OCI-LY7 (cell line): ENCODE results near the gene ATP9B. TPM values are rescaled to one million over a fixed set of nuclear protein-coding genes. Genes with fewer than 3 reads are reported as not detected.

ENCODE experiments used
- BruUV-seq: library from RNA; stranded (reverse); fragments of 400-500 nt; replicated peaks from 2 replicates; lab custom pipeline; 2021; lab: Mats Ljungman, UMichigan
- CTCF ChIA-PET: fragments of 300-600 bp; sonication (Branson Sonifier 250); formaldehyde crosslinking; loops from one replicate; lab custom pipeline; 2022; ENCODE audit warnings: antibody characterized with exemption; ENCODE audit not compliant: unreplicated experiment; lab: Charles Lee
- POLR2A ChIA-PET: fragments of 300-600 bp; sonication (Branson Sonifier 250); formaldehyde crosslinking; loops from one replicate; lab custom pipeline; 2022; ENCODE audit warnings: antibody characterized with exemption; lab: Charles Lee
- DNase-seq: peaks from one replicate; pipeline ENCODE4 v3.0.0-alpha.2; 2015; ENCODE audit warnings: low spot score
- H2AFZ ChIP-seq: fragments of 200-600 bp; sonication (generic), shearing (Covaris generic); 2 replicates; pipeline ENCODE4 v1.6.1; 2014; ENCODE audit warnings: mild to moderate bottlenecking, antibody characterized with exemption, low read length, moderate library complexity
- H3K27ac ChIP-seq: fragments of 200-600 bp; sonication (generic); 2 replicates; pipeline ENCODE4 v1.5.1; 2014; ENCODE audit warnings: mixed run types, low read depth, mild to moderate bottlenecking, moderate library complexity, low read length, inconsistent platforms; ENCODE audit not compliant: poor library complexity, severe bottlenecking
- H3K36me3 ChIP-seq: fragments of 200-600 bp; sonication (generic); 2 replicates; pipeline ENCODE4 v1.6.1; 2014; ENCODE audit warnings: mild to moderate bottlenecking, antibody characterized with exemption, low read length, moderate library complexity, mixed read lengths; ENCODE audit not compliant: insufficient read depth
- H3K4me1 ChIP-seq: fragments of 200-600 bp; sonication (generic); 2 replicates; pipeline ENCODE4 v1.5.1; 2014; ENCODE audit warnings: mild to moderate bottlenecking, low read length; ENCODE audit not compliant: insufficient read depth, poor library complexity, severe bottlenecking
- H3K4me2 ChIP-seq: fragments of 200-600 bp; sonication (generic); 2 replicates; pipeline ENCODE4 v1.6.1; 2014; ENCODE audit warnings: mild to moderate bottlenecking, low read length
- H3K4me3 ChIP-seq: fragments of 200-600 bp; sonication (generic); 2 replicates; pipeline ENCODE4 v1.5.1; 2014; ENCODE audit warnings: mild to moderate bottlenecking, low read depth, low read length; ENCODE audit not compliant: poor library complexity, severe bottlenecking
- H3K79me2 ChIP-seq: fragments of 200-600 bp; sonication (generic); 2 replicates; pipeline ENCODE4 v1.6.1; 2016; ENCODE audit warnings: low read depth, mild to moderate bottlenecking, low read length, moderate library complexity, mixed read lengths; ENCODE audit not compliant: insufficient read depth
- H3K9me2 ChIP-seq: fragments of 200-600 bp; sonication (generic); 2 replicates; pipeline ENCODE4 v1.6.1; 2016; ENCODE audit warnings: mild to moderate bottlenecking, low read length, mixed read lengths; ENCODE audit not compliant: insufficient read depth
- H3K9me3 ChIP-seq: fragments of 200-600 bp; sonication (generic); 2 replicates; pipeline ENCODE4 v1.6.1; 2014; ENCODE audit warnings: mild to moderate bottlenecking, mixed run types, low read length, mixed read lengths
- H4K20me1 ChIP-seq: fragments of 200-600 bp; sonication (generic); 2 replicates; pipeline ENCODE4 v1.6.1; 2014; ENCODE audit warnings: mild to moderate bottlenecking, antibody characterized with exemption, low read length, moderate library complexity, mixed read lengths; ENCODE audit not compliant: insufficient read depth
- EZH2phosphoT487 ChIP-seq: fragments of 200-600 bp; sonication (generic); IDR thresholded peaks from 2 replicates; pipeline ENCODE4 v1.6.1; 2018; ENCODE audit warnings: low read depth, borderline replicate concordance, mild to moderate bottlenecking, mixed run types, antibody characterized with exemption, low read length, moderate library complexity, mixed read lengths
- intact Hi-C: fragments of 100-400 bp; cut with micrococcal nuclease; formaldehyde crosslinking; loops from one replicate; pipeline ENCODE4 v1.10.0; 2022; ENCODE audit not compliant: unreplicated experiment
- total RNA-seq, 2 experiments: library from RNA; depleted of rRNA in 1 of 2; stranded (reverse); fragments of >200 nt in 1 of 2; shearing (Covaris generic) in 1 of 2; gene quantifications; 2 replicates each; pipeline ENCODE4 v1.2.3, GENCODE V29; 2014 to 2022
- TF ChIP-seq, protein P1 (sequence below): fragments of 200-600 bp; sonication (generic); conservative IDR thresholded peaks from 2 replicates; pipeline ENCODE4 v1.5.1; 2014; ENCODE audit warnings: mild to moderate bottlenecking, antibody characterized with exemption, low read length, moderate library complexity, mixed read lengths

ATP9B gene
- total RNA-seq, 2 experiments from 2014 or later: 27.1 to 36.4 TPM

DNA sequence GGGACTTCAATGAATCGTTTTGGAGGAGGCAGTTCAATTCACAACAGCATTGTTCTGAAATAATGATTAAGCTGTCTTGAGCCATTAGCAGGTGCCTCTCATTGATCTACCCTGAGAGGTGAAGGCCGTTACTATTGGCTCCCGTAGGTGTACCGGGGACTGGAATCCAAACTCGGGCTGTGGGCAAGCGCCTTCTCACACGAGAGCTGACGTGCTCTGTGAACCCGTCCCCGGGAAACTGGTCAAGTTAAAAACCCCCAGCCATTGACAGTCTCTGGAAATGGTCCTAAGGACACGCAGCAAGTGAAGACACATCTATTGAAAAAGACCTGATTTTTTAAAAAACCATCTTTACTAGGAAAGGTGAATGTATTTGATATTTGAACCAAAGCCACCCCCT lies 318.4 kb downstream of the ATP9B start:
- H3K4me2 ChIP-seq: no peak overlapping the region
- H3K9me3 ChIP-seq: no peaks in the 10 kb centered on the region
- no peak overlapping the region for H3K4me3 ChIP-seq
- H3K36me3 ChIP-seq: no peaks in the 10 kb centered on the region
- POLR2A ChIA-PET: no interaction called here
- H4K20me1 ChIP-seq: no peaks in the 10 kb centered on the region
- H3K4me1 ChIP-seq: peaks cover 17% of the 10 kb centered on the region
- no peak overlapping the region for H3K27ac ChIP-seq
- no peaks in the 10 kb centered on the region for H3K9me2 ChIP-seq
- TF ChIP-seq, protein P1, sequence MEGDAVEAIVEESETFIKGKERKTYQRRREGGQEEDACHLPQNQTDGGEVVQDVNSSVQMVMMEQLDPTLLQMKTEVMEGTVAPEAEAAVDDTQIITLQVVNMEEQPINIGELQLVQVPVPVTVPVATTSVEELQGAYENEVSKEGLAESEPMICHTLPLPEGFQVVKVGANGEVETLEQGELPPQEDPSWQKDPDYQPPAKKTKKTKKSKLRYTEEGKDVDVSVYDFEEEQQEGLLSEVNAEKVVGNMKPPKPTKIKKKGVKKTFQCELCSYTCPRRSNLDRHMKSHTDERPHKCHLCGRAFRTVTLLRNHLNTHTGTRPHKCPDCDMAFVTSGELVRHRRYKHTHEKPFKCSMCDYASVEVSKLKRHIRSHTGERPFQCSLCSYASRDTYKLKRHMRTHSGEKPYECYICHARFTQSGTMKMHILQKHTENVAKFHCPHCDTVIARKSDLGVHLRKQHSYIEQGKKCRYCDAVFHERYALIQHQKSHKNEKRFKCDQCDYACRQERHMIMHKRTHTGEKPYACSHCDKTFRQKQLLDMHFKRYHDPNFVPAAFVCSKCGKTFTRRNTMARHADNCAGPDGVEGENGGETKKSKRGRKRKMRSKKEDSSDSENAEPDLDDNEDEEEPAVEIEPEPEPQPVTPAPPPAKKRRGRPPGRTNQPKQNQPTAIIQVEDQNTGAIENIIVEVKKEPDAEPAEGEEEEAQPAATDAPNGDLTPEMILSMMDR: no peak
- TF ChIP-seq EZH2phosphoT487: no peak
- DNase-seq: no peak
- intact Hi-C loops: no loop called here
- no peak overlapping the region for H2AFZ ChIP-seq
- BruUV-seq: no TSS peak
- no peaks in the 10 kb centered on the region for H3K79me2 ChIP-seq
- CTCF ChIA-PET: no interaction called here

DNA sequence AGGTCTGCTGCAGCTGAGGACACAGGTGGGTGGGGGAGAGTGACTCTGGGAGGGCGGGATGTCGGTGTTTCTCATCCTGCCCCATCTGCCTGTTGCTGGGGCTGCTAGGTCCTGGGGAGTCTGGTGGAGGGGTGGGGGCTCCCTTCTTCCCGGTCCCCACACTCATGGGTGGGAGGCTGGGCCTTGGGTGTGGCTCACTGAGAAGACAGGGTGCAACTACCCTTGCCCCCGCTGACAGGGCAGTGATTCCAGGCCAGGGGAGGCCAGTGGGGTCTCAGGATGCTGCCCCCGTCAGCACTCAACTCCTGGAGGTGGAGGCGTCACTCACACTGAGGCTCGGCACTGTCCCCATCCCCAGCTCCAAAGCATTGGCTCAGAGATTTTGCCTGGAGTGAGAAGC lies 318.8 kb downstream of the ATP9B start:
- no peak overlapping the region for H2AFZ ChIP-seq
- H3K4me3 ChIP-seq: no peak overlapping the region
- no TSS peak for BruUV-seq
- ChIA-PET CTCF (no interaction called here), POLR2A (no interaction called here)
- no peaks in the 10 kb centered on the region for H3K79me2 ChIP-seq
- H3K9me2 ChIP-seq: no peaks in the 10 kb centered on the region
- peaks cover 22% of the 10 kb centered on the region for H3K4me1 ChIP-seq
- intact Hi-C loops: no loop called here
- no peaks in the 10 kb centered on the region for H3K36me3 ChIP-seq
- no peaks in the 10 kb centered on the region for H3K9me3 ChIP-seq
- no peak for DNase-seq
- H3K4me2 ChIP-seq: no peak overlapping the region
- H3K27ac ChIP-seq: no peak overlapping the region
- TF ChIP-seq, protein P1: no peak
- no peak for TF ChIP-seq EZH2phosphoT487
- H4K20me1 ChIP-seq: no peaks in the 10 kb centered on the region

DNA sequence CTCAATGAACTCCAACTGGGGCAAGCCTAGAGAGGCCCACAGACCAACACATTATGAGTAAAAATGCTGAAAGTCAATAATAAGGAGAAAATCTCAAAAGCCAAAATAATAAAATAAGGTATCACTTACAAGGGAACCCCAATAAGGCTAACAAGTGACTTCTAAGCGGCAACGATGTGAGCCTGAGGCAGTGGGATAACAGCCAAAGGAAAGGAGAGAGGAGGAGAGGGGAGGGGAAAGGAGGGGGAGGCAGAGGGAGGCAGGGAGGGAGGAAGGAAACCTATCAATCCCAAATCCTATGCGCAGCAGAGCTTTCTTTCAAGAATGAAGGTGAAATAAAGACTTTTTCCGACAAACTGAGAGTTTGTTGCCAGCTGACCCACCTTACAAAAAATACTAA lies 320.5 kb downstream of the ATP9B start:
- no peak overlapping the region for H3K4me2 ChIP-seq
- H4K20me1 ChIP-seq: no peaks in the 10 kb centered on the region
- no peaks in the 10 kb centered on the region for H3K36me3 ChIP-seq
- intact Hi-C loops: no loop called here
- H3K4me3 ChIP-seq: no peak overlapping the region
- H3K79me2 ChIP-seq: no peaks in the 10 kb centered on the region
- ChIA-PET CTCF (no interaction called here), POLR2A (no interaction called here)
- H2AFZ ChIP-seq: no peak overlapping the region
- no TSS peak for BruUV-seq
- peaks cover 34% of the 10 kb centered on the region for H3K4me1 ChIP-seq
- H3K9me2 ChIP-seq: no peaks in the 10 kb centered on the region
- no peak for TF ChIP-seq EZH2phosphoT487
- TF ChIP-seq, protein P1: no peak
- H3K27ac ChIP-seq: no peak overlapping the region
- no peaks in the 10 kb centered on the region for H3K9me3 ChIP-seq
- DNase-seq: no peak
